HepG2 (cell line): ENCODE data around the gene ONECUT3. TPM values are rescaled to one million over a fixed set of nuclear protein-coding genes. Genes with fewer than 3 reads are reported as not detected.
A peak's percentile ranks its signal among the peaks of the same experiment; 100 is the strongest.

Experiments
- microRNA counts: library from miRNA; unstranded; fragments of <30 nt; microRNA quantifications from one replicate; lab custom pipeline; 2015
- microRNA-seq: library from miRNA; unstranded; fragments of <30 nt; microRNA quantifications from one replicate; pipeline ENCODE4, GENCODE V29; 2020
- polyA plus RNA-seq, 8 experiments: library from polyadenylated mRNA; depleted of rRNA in 3 of 8; stranded (reverse) in 7 of 8; unstranded in 1 of 8; fragments of >200 nt; fragmentation: Illumina TruSeq in 4 of 8; extraction: Trizol in 4 of 8; gene quantifications; 2 replicates each; pipeline versions ENCODE4 v1.2.1 to v1.2.3, GENCODE V29; 2011 to 2016; ENCODE audit warnings: low read depth in 4 of 8, missing spikeins in 1 of 8, mixed read lengths in 1 of 8; ENCODE audit not compliant: insufficient read depth in 1 of 8
- small RNA-seq, 3 experiments: library from RNA; depleted of rRNA; stranded (forward); fragments of <200 nt; gene quantifications; one replicate each; pipeline ENCODE3, GENCODE V24; 2012; ENCODE audit warnings: low read depth in 2 of 3, low replicate concordance in 1 of 3; ENCODE audit not compliant: insufficient read length in 3 of 3, insufficient read depth in 2 of 3
- total RNA-seq, 5 experiments: library from RNA; depleted of rRNA; stranded (reverse); fragments of >200 nt; fragmentation: Illumina TruSeq; extraction: Trizol; gene quantifications; 2 replicates each; pipeline ENCODE4 v1.2.3, GENCODE V29; 2016; ENCODE audit warnings: low read depth in 1 of 5

The ONECUT3 gene
- total and polyA plus RNA-seq, 2 of the 13 experiments (the other 11 are each of a cell fraction or from before 2014, with no cell fraction given) = under 0.01 TPM; not detected in 1

MicroRNA genes within 50 kb of the gene (microRNA counts, 767-probe panel; counts per million panel counts)
- not detected for microRNA hsa-miR-1909-3p (lab: Ali Mortazavi, UCI)

Small RNA genes within 50 kb of the gene (microRNA-seq; reads per million reads assigned to microRNA genes)
- gene MIR1909 = 2.7 reads per million, percentile 17 among the genes with 10 or more reads in this experiment

Small RNA genes within 50 kb of the gene (small RNA-seq; reads per million reads assigned to genes)
- gene RF00017 = 0 reads per million in 3 experiments

Other genes starting within 250 kb of the ONECUT3 start
- gene ADAMTSL5, start 240.5 kb upstream of the ONECUT3 start, total RNA-seq (2016; rRNA removed; fragmentation: Illumina TruSeq; extraction: Trizol) = 0.24 and 0.60 TPM in 2 replicates
- 2.7 and 3.8 TPM in 2 replicates for gene ADAMTSL5, start 240.5 kb upstream of the ONECUT3 start, polyA plus RNA-seq (2011; rRNA removed)
- gene PLK5, start 229.4 kb upstream of the ONECUT3 start, total RNA-seq (2016; rRNA removed; fragmentation: Illumina TruSeq; extraction: Trizol) = not detected in 2 replicates
- gene PLK5, start 229.4 kb upstream of the ONECUT3 start, polyA plus RNA-seq (2011; rRNA removed) = not detected in 2 replicates
- gene MEX3D, start 185.2 kb upstream of the ONECUT3 start, total RNA-seq (2016; rRNA removed; fragmentation: Illumina TruSeq; extraction: Trizol) = 10.2 and 17.1 TPM in 2 replicates
- gene MEX3D, start 185.2 kb upstream of the ONECUT3 start, polyA plus RNA-seq (2011; rRNA removed) = 3.6 and 5.8 TPM in 2 replicates
- gene MBD3, start 160.6 kb upstream of the ONECUT3 start, total RNA-seq (2016; rRNA removed; fragmentation: Illumina TruSeq; extraction: Trizol) = 58.9 and 76.9 TPM in 2 replicates
- gene MBD3, start 160.6 kb upstream of the ONECUT3 start, polyA plus RNA-seq (2011; rRNA removed) = 21.2 and 32.4 TPM in 2 replicates
- 214 and 216 TPM in 2 replicates for gene UQCR11, start 148.0 kb upstream of the ONECUT3 start, total RNA-seq (2016; rRNA removed; fragmentation: Illumina TruSeq; extraction: Trizol)
- gene UQCR11, start 148.0 kb upstream of the ONECUT3 start, polyA plus RNA-seq (2011; rRNA removed) = 111 and 125 TPM in 2 replicates
- gene TCF3, start 100.9 kb upstream of the ONECUT3 start, total RNA-seq (2016; rRNA removed; fragmentation: Illumina TruSeq; extraction: Trizol) = 38.0 and 53.2 TPM in 2 replicates
- 51.4 and 52.0 TPM in 2 replicates for gene TCF3, start 100.9 kb upstream of the ONECUT3 start, polyA plus RNA-seq (2011; rRNA removed)
- 1.8 and 2.6 TPM in 2 replicates for gene ATP8B3, start 58.8 kb downstream of the ONECUT3 start, total RNA-seq (2016; rRNA removed; fragmentation: Illumina TruSeq; extraction: Trizol)
- gene ATP8B3, start 58.8 kb downstream of the ONECUT3 start, polyA plus RNA-seq (2011; rRNA removed) = 5.8 and 5.9 TPM in 2 replicates
- gene REXO1, start 95.0 kb downstream of the ONECUT3 start, total RNA-seq (2016; rRNA removed; fragmentation: Illumina TruSeq; extraction: Trizol) = 3.0 and 5.0 TPM in 2 replicates
- gene REXO1, start 95.0 kb downstream of the ONECUT3 start, polyA plus RNA-seq (2011; rRNA removed) = 11.2 and 13.0 TPM in 2 replicates
- 6.2 and 6.7 TPM in 2 replicates for gene KLF16, start 110.1 kb downstream of the ONECUT3 start, total RNA-seq (2016; rRNA removed; fragmentation: Illumina TruSeq; extraction: Trizol)
- gene KLF16, start 110.1 kb downstream of the ONECUT3 start, polyA plus RNA-seq (2011; rRNA removed) = 3.5 and 4.7 TPM in 2 replicates
- 27.9 and 40.8 TPM in 2 replicates for gene ABHD17A, start 132.0 kb downstream of the ONECUT3 start, total RNA-seq (2016; rRNA removed; fragmentation: Illumina TruSeq; extraction: Trizol)
- gene ABHD17A, start 132.0 kb downstream of the ONECUT3 start, polyA plus RNA-seq (2011; rRNA removed) = 27.7 and 44.6 TPM in 2 replicates
- gene ADAT3, start 151.9 kb downstream of the ONECUT3 start, total RNA-seq (2016; rRNA removed; fragmentation: Illumina TruSeq; extraction: Trizol) = 2.0 and 3.5 TPM in 2 replicates
- 0.95 and 1.4 TPM in 2 replicates for gene ADAT3, start 151.9 kb downstream of the ONECUT3 start, polyA plus RNA-seq (2011; rRNA removed)
- gene SCAMP4, start 151.9 kb downstream of the ONECUT3 start, total RNA-seq (2016; rRNA removed; fragmentation: Illumina TruSeq; extraction: Trizol) = 10.8 and 13.7 TPM in 2 replicates
- gene SCAMP4, start 151.9 kb downstream of the ONECUT3 start, polyA plus RNA-seq (2011; rRNA removed) = 10.7 and 12.8 TPM in 2 replicates
- 29.7 and 53.8 TPM in 2 replicates for gene CSNK1G2, start 187.7 kb downstream of the ONECUT3 start, total RNA-seq (2016; rRNA removed; fragmentation: Illumina TruSeq; extraction: Trizol)
- gene CSNK1G2, start 187.7 kb downstream of the ONECUT3 start, polyA plus RNA-seq (2011; rRNA removed) = 72.5 and 88.4 TPM in 2 replicates